Caco-2 (cell line): ENCODE results near the gene ANO10. TPM values are rescaled to one million over a fixed set of nuclear protein-coding genes. Genes with fewer than 3 reads are reported as not detected.

ENCODE experiments used
- BruUV-seq: library from RNA; stranded (reverse); fragments of 400-500 nt; replicated peaks from 2 replicates; lab custom pipeline; 2021; lab: Mats Ljungman, UMichigan
- CTCF ChIA-PET: fragments of 300-600 bp; sonication (Branson Sonifier 250); formaldehyde crosslinking; loops from one replicate; lab custom pipeline; 2022; ENCODE audit warnings: antibody characterized with exemption; lab: Charles Lee
- POLR2A ChIA-PET: fragments of 300-600 bp; sonication (Branson Sonifier 250); formaldehyde crosslinking; loops from one replicate; lab custom pipeline; 2022; ENCODE audit warnings: antibody characterized with exemption; lab: Charles Lee
- DNase-seq, 2 experiments: peaks; one replicate each; pipeline versions ENCODE4 v3.0.0 to v3.0.0-alpha.2; 2020 to 2022
- H3K27me3 ChIP-seq: replicated peaks from 2 replicates; pipeline ENCODE4 v1.6.0; 2011; ENCODE audit warnings: low read length; ENCODE audit not compliant: control insufficient read depth, insufficient read depth
- H3K36me3 ChIP-seq: 2 replicates; pipeline ENCODE4 v1.5.1; 2011; ENCODE audit warnings: low read length; ENCODE audit not compliant: control insufficient read depth, insufficient read depth
- H3K4me1 ChIP-seq: fragments of 250-450 bp; sonication (Bioruptor Pico); 2 replicates; pipeline ENCODE4 v1.5.1; 2020; ENCODE audit warnings: mild to moderate bottlenecking
- H3K4me3 ChIP-seq: 2 replicates; pipeline ENCODE4 v1.5.1; 2011; ENCODE audit warnings: low read depth, mild to moderate bottlenecking, control low read depth, low read length
- H3K9me3 ChIP-seq: fragments of 250-450 bp; sonication (Bioruptor Pico); 2 replicates; pipeline ENCODE4 v1.5.1; 2020; ENCODE audit warnings: mild to moderate bottlenecking, moderate library complexity
- H3K27ac Mint-ChIP-seq: one replicate; pipeline ENCODE4 v1.8.0; 2022; ENCODE audit warnings: mixed read lengths; ENCODE audit not compliant: unreplicated experiment
- H3K27me3 Mint-ChIP-seq: one replicate; pipeline ENCODE4 v1.8.0; 2022; ENCODE audit warnings: mixed read lengths; ENCODE audit not compliant: insufficient read depth, unreplicated experiment
- H3K36me3 Mint-ChIP-seq: one replicate; pipeline ENCODE4 v1.8.0; 2022; ENCODE audit warnings: mild to moderate bottlenecking, mixed read lengths; ENCODE audit not compliant: insufficient read depth, unreplicated experiment
- H3K4me1 Mint-ChIP-seq: one replicate; pipeline ENCODE4 v1.8.0; 2022; ENCODE audit warnings: low read depth, mixed read lengths; ENCODE audit not compliant: unreplicated experiment
- H3K4me3 Mint-ChIP-seq: one replicate; pipeline ENCODE4 v1.8.0; 2022; ENCODE audit warnings: mild to moderate bottlenecking, moderate library complexity, mixed read lengths; ENCODE audit not compliant: unreplicated experiment
- H3K9me3 Mint-ChIP-seq: one replicate; pipeline ENCODE4 v1.8.0; 2022; ENCODE audit warnings: mixed read lengths; ENCODE audit not compliant: unreplicated experiment
- intact Hi-C: fragments of 100-400 bp; cut with micrococcal nuclease; formaldehyde crosslinking; loops from one replicate; pipeline ENCODE4 v1.10.0; 2022; ENCODE audit not compliant: unreplicated experiment
- total RNA-seq: library from RNA; stranded (reverse); gene quantifications from 2 replicates; pipeline ENCODE4 v1.2.3, GENCODE V29; 2022
- TF ChIP-seq, protein P1 (sequence below), 2 experiments: fragments of 200-600 bp in 1 of 2; IDR thresholded peaks; 1 replicate in 1 of 2; 2 replicates in 1 of 2; pipeline versions ENCODE4 v1.5.1 to v1.8.0; 2011 to 2022; ENCODE audit warnings: antibody characterized with exemption in 1 of 2, control low read depth in 1 of 2, inconsistent platforms in 1 of 2, low read depth in 1 of 2, low read length in 1 of 2, mild to moderate bottlenecking in 1 of 2, moderate library complexity in 1 of 2; ENCODE audit not compliant: insufficient read depth in 1 of 2, severe bottlenecking in 1 of 2, unreplicated experiment in 1 of 2

The ANO10 gene
- total RNA-seq, 1 experiment from 2014 or later: 24.1 TPM

GRCh38 chr3:43372007-43372740 is 249.6 kb downstream of the ANO10 start:
- Histone ChIP-seq H3K27me3 (no peaks in the 10 kb centered on the region), H3K4me3 (no peak overlapping the region), H3K4me1 (no peaks in the 10 kb centered on the region), H3K36me3 (no peaks in the 10 kb centered on the region), H3K9me3 (no peaks in the 10 kb centered on the region)
- intact Hi-C loops: no loop called here
- no TSS peak for BruUV-seq
- H3K27ac Mint-ChIP-seq: no peak overlapping the region
- ChIA-PET POLR2A (no interaction called here), CTCF (no interaction called here)
- no peaks in the 10 kb centered on the region for H3K9me3 Mint-ChIP-seq
- no peak overlapping the region for H3K4me3 Mint-ChIP-seq
- H3K4me1 Mint-ChIP-seq: no peaks in the 10 kb centered on the region
- DNase-seq: no peak
- H3K36me3 Mint-ChIP-seq: no peaks in the 10 kb centered on the region
- TF ChIP-seq, protein P1, sequence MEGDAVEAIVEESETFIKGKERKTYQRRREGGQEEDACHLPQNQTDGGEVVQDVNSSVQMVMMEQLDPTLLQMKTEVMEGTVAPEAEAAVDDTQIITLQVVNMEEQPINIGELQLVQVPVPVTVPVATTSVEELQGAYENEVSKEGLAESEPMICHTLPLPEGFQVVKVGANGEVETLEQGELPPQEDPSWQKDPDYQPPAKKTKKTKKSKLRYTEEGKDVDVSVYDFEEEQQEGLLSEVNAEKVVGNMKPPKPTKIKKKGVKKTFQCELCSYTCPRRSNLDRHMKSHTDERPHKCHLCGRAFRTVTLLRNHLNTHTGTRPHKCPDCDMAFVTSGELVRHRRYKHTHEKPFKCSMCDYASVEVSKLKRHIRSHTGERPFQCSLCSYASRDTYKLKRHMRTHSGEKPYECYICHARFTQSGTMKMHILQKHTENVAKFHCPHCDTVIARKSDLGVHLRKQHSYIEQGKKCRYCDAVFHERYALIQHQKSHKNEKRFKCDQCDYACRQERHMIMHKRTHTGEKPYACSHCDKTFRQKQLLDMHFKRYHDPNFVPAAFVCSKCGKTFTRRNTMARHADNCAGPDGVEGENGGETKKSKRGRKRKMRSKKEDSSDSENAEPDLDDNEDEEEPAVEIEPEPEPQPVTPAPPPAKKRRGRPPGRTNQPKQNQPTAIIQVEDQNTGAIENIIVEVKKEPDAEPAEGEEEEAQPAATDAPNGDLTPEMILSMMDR (IDR thresholded peaks at IDR 0.05; ENCODE audit: insufficient read depth in 1 of 2, low read depth in 1 of 2, low read length in 1 of 2, severe bottlenecking in 1 of 2, unreplicated experiment in 1 of 2): no peak
- no peaks in the 10 kb centered on the region for H3K27me3 Mint-ChIP-seq

DNA sequence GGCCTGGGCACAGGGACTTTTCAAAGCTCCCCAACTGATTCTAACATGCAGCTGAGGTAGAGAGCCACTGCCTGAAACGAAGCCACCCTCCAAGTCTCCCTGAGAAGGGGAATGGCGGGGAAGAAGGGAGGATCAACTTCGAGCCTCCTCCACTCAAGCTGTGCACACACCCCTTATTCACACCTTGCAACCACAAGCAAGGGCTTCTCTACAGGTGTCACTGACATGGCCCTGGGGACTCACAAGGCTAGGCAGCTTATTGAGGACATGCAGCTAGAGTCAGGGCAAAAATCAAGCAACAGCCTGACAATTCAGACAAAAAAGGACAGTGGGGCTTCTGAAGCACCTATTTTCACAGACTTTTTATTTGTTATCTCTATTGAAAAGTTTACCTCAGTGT is 250.3 kb downstream of the ANO10 start:
- no peaks in the 10 kb centered on the region for H3K36me3 Mint-ChIP-seq
- BruUV-seq: no TSS peak

DNA sequence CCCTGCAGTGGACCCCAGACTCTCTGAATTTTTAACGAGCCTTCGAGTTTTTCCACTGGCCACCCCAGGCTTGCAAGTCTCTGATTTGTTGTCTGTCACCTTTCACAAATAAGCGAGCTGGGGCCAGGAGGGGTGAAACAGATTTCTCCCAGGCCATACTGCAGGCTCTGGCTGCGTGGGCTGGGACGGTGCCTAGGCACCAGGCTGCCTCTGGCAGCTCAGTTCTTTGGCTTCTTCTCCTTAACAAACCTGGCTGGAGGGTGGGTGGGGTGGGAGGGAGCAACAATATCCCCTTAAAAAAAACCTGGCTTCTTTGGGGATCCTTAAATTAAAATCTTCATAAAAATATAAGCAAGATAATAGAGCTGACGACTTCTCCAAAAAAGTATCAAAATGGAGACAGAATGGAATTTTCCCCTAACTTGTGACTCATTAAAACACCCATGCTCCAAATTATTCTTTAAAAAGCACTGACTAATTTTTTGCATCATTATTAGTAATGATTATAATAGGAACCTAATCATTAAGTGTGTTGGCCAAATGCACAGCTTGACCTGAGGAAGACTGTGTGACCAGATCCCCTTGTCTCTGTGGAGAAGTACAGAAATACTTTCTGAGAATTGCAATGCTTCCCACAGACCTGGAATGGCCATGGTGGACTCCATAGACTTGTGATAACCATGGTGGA is 251.4 kb downstream of the ANO10 start:
- H3K4me3 ChIP-seq: no peak overlapping the region
- no peaks in the 10 kb centered on the region for H3K27me3 ChIP-seq
- no TSS peak for BruUV-seq
- POLR2A ChIA-PET: no interaction called here
- intact Hi-C loops: no loop called here
- no peaks in the 10 kb centered on the region for H3K4me1 Mint-ChIP-seq
- TF ChIP-seq, protein P1 (IDR thresholded peaks at IDR 0.05; ENCODE audit: insufficient read depth in 1 of 2, low read depth in 1 of 2, low read length in 1 of 2, severe bottlenecking in 1 of 2, unreplicated experiment in 1 of 2): no peak
- CTCF ChIA-PET: no interaction called here
- no peak for DNase-seq
- no peaks in the 10 kb centered on the region for H3K27me3 Mint-ChIP-seq
- no peaks in the 10 kb centered on the region for H3K36me3 Mint-ChIP-seq
- no peaks in the 10 kb centered on the region for H3K9me3 ChIP-seq
- no peaks in the 10 kb centered on the region for H3K4me1 ChIP-seq
- H3K9me3 Mint-ChIP-seq: no peaks in the 10 kb centered on the region
- no peak overlapping the region for H3K4me3 Mint-ChIP-seq
- H3K36me3 ChIP-seq: no peaks in the 10 kb centered on the region
- no peak overlapping the region for H3K27ac Mint-ChIP-seq

More for the DNA sequence above, 250.3 kb downstream of the ANO10 start:
- no peaks in the 10 kb centered on the region for H3K9me3 ChIP-seq
- intact Hi-C loops: no loop called here
- H3K27me3 ChIP-seq: no peaks in the 10 kb centered on the region
- H3K4me1 Mint-ChIP-seq: no peaks in the 10 kb centered on the region
- no peaks in the 10 kb centered on the region for H3K4me1 ChIP-seq
- ChIA-PET POLR2A (no interaction called here), CTCF (no interaction called here)
- H3K9me3 Mint-ChIP-seq: no peaks in the 10 kb centered on the region
- DNase-seq: no peak
- no peaks in the 10 kb centered on the region for H3K27me3 Mint-ChIP-seq
- no peak overlapping the region for H3K27ac Mint-ChIP-seq
- H3K36me3 ChIP-seq: no peaks in the 10 kb centered on the region
- no peak overlapping the region for H3K4me3 ChIP-seq
- no peak overlapping the region for H3K4me3 Mint-ChIP-seq
- TF ChIP-seq, protein P1 (IDR thresholded peaks at IDR 0.05; ENCODE audit: insufficient read depth in 1 of 2, low read depth in 1 of 2, low read length in 1 of 2, severe bottlenecking in 1 of 2, unreplicated experiment in 1 of 2): no peak
